HT-29 (cell line): ENCODE data around the gene CDCA8. TPM values are rescaled to one million over a fixed set of nuclear protein-coding genes. Genes with fewer than 3 reads are reported as not detected.

ENCODE experiments used
- DNase-seq: peaks from one replicate; pipeline ENCODE4 v3.0.0-alpha.2; 2015; ENCODE audit warnings: low spot score
- total RNA-seq: library from RNA; depleted of rRNA; stranded (reverse); fragments of >200 nt; shearing (Covaris generic); gene quantifications from 2 replicates; pipeline ENCODE4 v1.2.3, GENCODE V29; 2014; rRNA removed

The CDCA8 gene
- 17.1 and 19.0 TPM in 2 replicates for total RNA-seq

GRCh38 chr1:37692078-37692833 lies at the start of gene CDCA8:
TSS of gene CDCA8 (plus strand) at chr1:37692516. CDS start at chr1:37692691, 175 bp downstream.
- peak; percentile 97 for DNase-seq

- no peak for DNase-seq
Measured at GRCh38 chr1:37647281-37647680, 45.0 kb upstream of the CDCA8 start.

GRCh38 chr1:37650173-37650572 lies 42.1 kb upstream of the CDCA8 start:
- DNase-seq = no peak

- DNase-seq = no peak
Measured at GRCh38 chr1:37650721-37651120, 41.6 kb upstream of the CDCA8 start.

- DNase-seq = no peak
Measured at GRCh38 chr1:37651803-37652202, 40.5 kb upstream of the CDCA8 start.

- DNase-seq = no peak
Measured at GRCh38 chr1:37652976-37653375, 39.3 kb upstream of the CDCA8 start.

GRCh38 chr1:37653906-37654305 lies 38.4 kb upstream of the CDCA8 start:
- no peak for DNase-seq

- no peak for DNase-seq
Measured at GRCh38 chr1:37655274-37655673, 37.0 kb upstream of the CDCA8 start.

- no peak for DNase-seq
Measured at GRCh38 chr1:37656026-37656425, 36.3 kb upstream of the CDCA8 start.

GRCh38 chr1:37656881-37657280 lies 35.4 kb upstream of the CDCA8 start:
- DNase-seq = no peak

- no peak for DNase-seq
Measured at GRCh38 chr1:37657620-37658412, 34.5 kb upstream of the CDCA8 start.

GRCh38 chr1:37658486-37658885 lies 33.8 kb upstream of the CDCA8 start:
- DNase-seq = no peak

- no peak for DNase-seq
Measured at GRCh38 chr1:37660664-37661063, 31.7 kb upstream of the CDCA8 start.

GRCh38 chr1:37661401-37661800 lies 30.9 kb upstream of the CDCA8 start:
- no peak for DNase-seq

GRCh38 chr1:37662031-37662755 lies 30.1 kb upstream of the CDCA8 start:
- DNase-seq = no peak

GRCh38 chr1:37663426-37664000 lies 28.8 kb upstream of the CDCA8 start:
- no peak for DNase-seq

- DNase-seq = no peak
Measured at GRCh38 chr1:37666241-37666867, 26.0 kb upstream of the CDCA8 start.

GRCh38 chr1:37667023-37667671 lies 25.2 kb upstream of the CDCA8 start:
- DNase-seq = no peak

GRCh38 chr1:37670133-37670532 lies 22.2 kb upstream of the CDCA8 start:
- no peak for DNase-seq

- DNase-seq = no peak
Measured at GRCh38 chr1:37671261-37671660, 21.1 kb upstream of the CDCA8 start.
